ENCODE data around the gene GDE1.

- no peak for TF ChIP-seq POLR2A (IDR thresholded peaks at IDR 0.05)
- no peak for TF ChIP-seq CTCF (IDR thresholded peaks at IDR 0.05)
Observed at GRCh38 chr16:19486051-19486450, 35.8 kb downstream of the GDE1 start.
